ENCODE measurements around the gene MADD. TPM values are rescaled to one million over a fixed set of nuclear protein-coding genes. Genes with fewer than 3 reads are reported as not detected.

MADD gene
- total and polyA plus RNA-seq, 2 experiments from 2014 or later = 13.4 to 43.8 TPM

- 0 out of 2 replicates have a peak, but pooled peaks cover 3% of the 10 kb centered on the region for H3F3A ChIP-seq (replicated peaks; ENCODE audit: low read depth)
- TF ChIP-seq NANOG (IDR thresholded peaks at IDR 0.05; ENCODE audit: borderline replicate concordance) (no peak), ZNF114 (CRISPR knock-in tag; IDR thresholded peaks at IDR 0.05) (no peak), CTCF (conservative IDR thresholded peaks at IDR 0.05; ENCODE audit: low read depth in 2 of 2) (no peak), POLR2AphosphoS5 (IDR thresholded peaks at IDR 0.05; ENCODE audit: low read depth) (no peak), EZH2 (IDR thresholded peaks at IDR 0.05; ENCODE audit: low read depth, unreplicated experiment) (no peak), REST (IDR thresholded peaks at IDR 0.05; ENCODE audit: unreplicated experiment) (no peak), CREB1 (CRISPR knock-in tag; IDR thresholded peaks at IDR 0.05; ENCODE audit: low read depth) (no peak), ZNF462 (CRISPR knock-in tag; IDR thresholded peaks at IDR 0.05) (no peak), STAT1 (IDR thresholded peaks at IDR 0.05; ENCODE audit: unreplicated experiment) (no peak), ETS1 (IDR thresholded peaks at IDR 0.05) (no peak), ZNF331 (CRISPR knock-in tag; IDR thresholded peaks at IDR 0.05; ENCODE audit: low read depth) (no peak), EZH2phosphoT487 (IDR thresholded peaks at IDR 0.05; ENCODE audit: unreplicated experiment) (no peak), JUNB (IDR thresholded peaks at IDR 0.05; ENCODE audit: unreplicated experiment) (no peak)
- no peaks in the 10 kb centered on the region for H3K9me2 ChIP-seq (ENCODE audit: insufficient read depth)
- DNase-seq (ENCODE audit: low spot score) = no peak
- H3K4me1 ChIP-seq (ENCODE audit: insufficient read depth) = no peaks in the 10 kb centered on the region
- Mint-ChIP-seq H3K27me3 (ENCODE audit: insufficient read depth, low read depth, poor library complexity) (peaks cover 6% of the 10 kb centered on the region), H3K4me3 (no peak overlapping the region), H3K36me3 (ENCODE audit: low read depth) (peaks cover 39% of the 10 kb centered on the region; the same call in 2 of the 3 replicates), H3K27ac (no peak overlapping the region), H3K4me1 (no peaks in the 10 kb centered on the region), H3K9me3 (no peaks in the 10 kb centered on the region)
- H2AFZ ChIP-seq = no peak overlapping the region
- H3K4me2 ChIP-seq = no peak overlapping the region
- H4K20me1 ChIP-seq (replicated peaks; ENCODE audit: insufficient read depth) = no peaks in the 10 kb centered on the region
- no peak for ATAC-seq
- H3K4me3 ChIP-seq = no peak overlapping the region
- H3K27ac ChIP-seq (ENCODE audit: low read depth) = no peak overlapping the region
- no peaks in the 10 kb centered on the region for H3K79me2 ChIP-seq (replicated peaks; ENCODE audit: insufficient read depth)
- peaks cover 19% of the 10 kb centered on the region for H3K36me3 ChIP-seq (ENCODE audit: insufficient read depth)
- no peaks in the 10 kb centered on the region for H3K27me3 ChIP-seq (ENCODE audit: insufficient read depth)
These were observed 45.1 kb downstream of the MADD start for GRCh38 chr11:47314992-47315391.

Data from GM23338 (cell line).